A549 treated with GW870086 at 1 μM for 4 hours (cell line): ENCODE results near the gene MFAP3. TPM values are rescaled to one million over a fixed set of nuclear protein-coding genes. Genes with fewer than 3 reads are reported as not detected.

Experiments
- total RNA-seq: library from RNA; stranded (reverse); fragments of 200-300 nt; extraction: Qiagen RNA extraction; gene quantifications from 5 replicates; pipeline ENCODE4 v1.2.3, GENCODE V29; 2022; ENCODE audit warnings: low read depth

Gene MFAP3
- total RNA-seq: 19.2 to 35.5 TPM (median 25.3 TPM) in 5 replicates

DNA sequence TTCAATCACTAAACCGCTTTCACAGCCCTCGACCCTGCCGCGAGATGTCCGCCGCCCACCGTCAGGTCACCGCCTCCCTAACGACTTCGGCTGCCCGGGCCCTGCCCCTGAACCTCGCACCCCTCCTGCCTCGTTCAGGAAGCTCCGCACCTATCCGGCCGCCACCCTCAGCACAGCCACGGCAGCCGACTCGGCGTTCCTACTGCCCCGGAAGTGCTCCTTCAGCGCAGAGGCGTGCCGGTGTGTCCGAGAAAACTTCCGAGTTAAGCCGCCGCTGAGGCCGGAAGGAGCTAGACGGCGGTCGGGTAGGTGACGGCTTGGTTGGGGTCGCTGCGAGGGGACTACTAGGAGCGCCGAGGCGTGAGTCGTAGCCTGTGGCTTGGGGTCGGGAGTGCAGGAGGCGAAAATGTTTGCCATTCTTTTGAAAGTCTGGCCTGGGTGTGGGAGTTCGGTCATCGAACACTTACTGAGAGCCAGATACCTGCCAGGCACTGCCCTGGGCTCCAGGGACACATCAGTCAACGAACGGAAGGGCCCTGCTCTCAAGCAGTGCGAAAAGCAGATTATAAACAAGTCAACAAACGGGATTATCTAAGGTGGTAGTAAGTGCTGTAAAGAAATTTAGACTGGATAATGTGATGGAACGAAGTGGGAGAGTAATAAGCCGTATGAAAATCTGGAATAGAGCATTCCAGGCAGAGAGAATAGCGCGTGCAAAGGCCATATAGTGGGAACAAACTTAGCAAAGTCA is at the start of gene MFAP3, which contains the start of gene FAM114A2:
Gene MFAP3 (plus strand): TSS at position 261 of the 751 bp plus-strand sequence. CDS start 10,756 bp downstream, outside the sequence.
Gene FAM114A2 (minus strand): TSS at position 204 of the 751 bp plus-strand sequence. CDS start 3,957 bp downstream, outside the sequence.

Other genes starting within 250 kb of the MFAP3 start
- gene FAM114A2, start 57 bp upstream of the MFAP3 start, total RNA-seq: 8.3 to 14.0 TPM (median 10.1 TPM) in 5 replicates
- gene GALNT10, start 151.8 kb downstream of the MFAP3 start, total RNA-seq: 71.7 to 98.9 TPM (median 86.3 TPM) in 5 replicates